Stimulated activated CD8-positive, alpha-beta memory T cell treated with anti-CD3 and anti-CD28 coated beads, Interleukin-15, amount 100 ng/mL, for 1 hour (primary cell): Measurements from ENCODE around the gene DDIT3.

Experiments
- DNase-seq: peaks from one replicate; pipeline ENCODE4 v3.0.0-alpha.2; 2020; ENCODE audit warnings: low read depth

DDIT3 gene

GRCh38 chr12:57485695-57486094, 34.6 kb downstream of the DDIT3 start:
- DNase-seq = no peak

- no peak for DNase-seq
Measured at GRCh38 chr12:57483466-57483865, 36.8 kb downstream of the DDIT3 start.

DNA sequence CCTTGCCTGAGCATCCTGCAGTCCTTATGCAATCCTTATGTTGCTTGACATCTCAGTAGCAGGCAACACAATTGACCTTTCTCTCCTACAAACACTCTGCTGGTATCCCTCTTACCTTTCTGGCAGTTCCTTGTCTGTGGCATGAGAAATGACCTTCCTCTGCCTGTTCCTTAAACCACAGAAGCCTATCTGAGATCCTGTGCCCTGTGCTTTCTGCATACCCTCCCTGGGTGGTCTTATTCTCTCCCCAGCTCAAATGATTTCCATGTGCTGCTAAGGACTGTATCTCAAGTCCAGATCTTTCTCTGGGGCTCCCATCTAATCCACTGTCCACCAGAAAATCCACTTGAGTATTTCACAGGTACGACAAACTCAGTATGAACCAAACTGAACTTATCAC, 38.6 kb downstream of the DDIT3 start:
- no peak for DNase-seq

DNA sequence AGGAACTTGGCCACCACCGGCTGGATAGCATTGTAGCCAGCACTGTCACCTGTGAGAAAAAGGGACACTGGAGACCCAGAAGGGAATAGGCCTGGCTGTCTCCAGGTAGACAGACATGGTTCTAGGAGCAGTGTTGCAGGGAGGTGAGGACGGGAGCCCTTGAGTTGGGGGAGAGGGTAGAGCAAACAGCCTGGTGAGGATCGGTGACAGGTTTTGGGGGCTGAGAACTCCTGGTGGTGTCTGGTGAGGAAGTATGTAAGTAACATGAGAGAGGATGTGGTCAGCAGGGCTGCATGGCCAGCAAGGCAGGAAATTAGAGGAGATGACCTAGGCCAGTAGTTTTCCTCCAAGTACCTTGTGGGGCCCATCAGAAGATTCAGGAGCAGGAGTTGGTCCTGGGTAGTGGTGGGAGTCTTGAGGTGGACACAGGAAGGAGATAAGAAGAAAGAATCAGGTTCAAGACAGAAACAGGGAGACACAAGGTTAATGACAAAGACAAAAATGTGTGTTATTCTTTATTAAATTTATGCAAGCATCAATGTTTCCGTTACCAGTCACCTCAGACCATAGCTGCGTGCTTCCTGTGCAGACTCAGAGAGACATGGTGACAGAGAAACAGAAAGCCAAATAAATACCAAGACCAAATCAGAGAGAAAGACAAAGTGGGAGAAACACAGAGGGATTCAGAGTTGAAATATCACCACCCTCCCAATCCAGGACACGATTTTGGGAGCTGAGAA, 40.8 kb downstream of the DDIT3 start, which contains the start of gene ARHGAP9:
Gene ARHGAP9, minus strand, starts transcription at position 491 of the 740 bp plus-strand sequence. Its CDS starts 460 bp downstream, at position 31.
- no peak for DNase-seq

- DNase-seq = no peak
Measured at GRCh38 chr12:57479043-57479375, 41.3 kb downstream of the DDIT3 start.

DNA sequence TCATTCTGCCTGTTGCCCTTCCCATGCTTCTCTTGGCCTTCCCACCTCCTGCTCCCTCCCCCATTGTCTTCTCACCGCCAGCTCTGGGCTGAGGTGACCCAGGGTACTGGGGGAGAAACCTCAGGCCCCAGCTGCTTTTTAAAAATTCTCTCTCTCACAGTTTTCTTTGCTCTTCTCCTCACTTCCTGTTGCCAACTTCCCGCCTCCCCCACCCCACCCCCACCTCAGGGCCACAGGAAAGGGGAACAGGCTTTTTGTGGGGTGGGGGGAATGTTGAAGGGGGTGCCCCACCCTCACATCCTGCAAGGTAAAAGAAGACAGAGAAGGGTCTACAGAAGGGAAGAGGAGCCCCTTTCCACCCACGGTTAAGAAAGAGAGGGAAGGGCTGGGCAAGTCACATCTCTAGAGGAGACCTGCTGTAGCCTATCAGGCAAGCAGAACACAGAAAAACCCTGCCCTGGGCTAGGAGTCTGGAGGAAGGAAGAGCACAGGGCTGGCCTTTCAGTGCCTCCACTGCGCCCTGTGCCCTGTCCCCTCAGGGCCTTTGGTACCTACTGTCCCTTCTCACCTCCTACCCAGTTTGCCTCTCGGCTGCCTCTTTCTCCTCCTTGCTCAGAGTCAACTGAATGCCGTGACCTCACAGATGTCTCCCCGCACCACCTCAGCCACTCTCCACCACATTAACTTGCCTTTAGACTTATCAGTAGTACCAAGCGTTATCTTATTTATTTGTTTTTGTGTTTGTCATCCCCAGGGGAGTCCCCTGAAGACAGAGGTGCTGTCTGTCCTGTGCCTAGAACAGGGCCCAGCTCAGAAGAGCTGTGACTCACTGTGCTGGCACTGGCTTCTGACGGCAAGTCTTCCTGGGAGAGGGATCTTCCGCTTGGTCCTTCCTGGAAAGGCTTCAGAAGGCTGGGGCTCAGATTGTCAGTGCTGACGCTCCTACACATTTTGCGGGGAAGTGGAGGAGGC, 42.3 kb downstream of the DDIT3 start:
- DNase-seq = no peak

- no peak for DNase-seq
Measured at GRCh38 chr12:57476993-57477709, 43.2 kb downstream of the DDIT3 start.

- no peak for DNase-seq
Measured at GRCh38 chr12:57476162-57476992, 43.9 kb downstream of the DDIT3 start.

DNA sequence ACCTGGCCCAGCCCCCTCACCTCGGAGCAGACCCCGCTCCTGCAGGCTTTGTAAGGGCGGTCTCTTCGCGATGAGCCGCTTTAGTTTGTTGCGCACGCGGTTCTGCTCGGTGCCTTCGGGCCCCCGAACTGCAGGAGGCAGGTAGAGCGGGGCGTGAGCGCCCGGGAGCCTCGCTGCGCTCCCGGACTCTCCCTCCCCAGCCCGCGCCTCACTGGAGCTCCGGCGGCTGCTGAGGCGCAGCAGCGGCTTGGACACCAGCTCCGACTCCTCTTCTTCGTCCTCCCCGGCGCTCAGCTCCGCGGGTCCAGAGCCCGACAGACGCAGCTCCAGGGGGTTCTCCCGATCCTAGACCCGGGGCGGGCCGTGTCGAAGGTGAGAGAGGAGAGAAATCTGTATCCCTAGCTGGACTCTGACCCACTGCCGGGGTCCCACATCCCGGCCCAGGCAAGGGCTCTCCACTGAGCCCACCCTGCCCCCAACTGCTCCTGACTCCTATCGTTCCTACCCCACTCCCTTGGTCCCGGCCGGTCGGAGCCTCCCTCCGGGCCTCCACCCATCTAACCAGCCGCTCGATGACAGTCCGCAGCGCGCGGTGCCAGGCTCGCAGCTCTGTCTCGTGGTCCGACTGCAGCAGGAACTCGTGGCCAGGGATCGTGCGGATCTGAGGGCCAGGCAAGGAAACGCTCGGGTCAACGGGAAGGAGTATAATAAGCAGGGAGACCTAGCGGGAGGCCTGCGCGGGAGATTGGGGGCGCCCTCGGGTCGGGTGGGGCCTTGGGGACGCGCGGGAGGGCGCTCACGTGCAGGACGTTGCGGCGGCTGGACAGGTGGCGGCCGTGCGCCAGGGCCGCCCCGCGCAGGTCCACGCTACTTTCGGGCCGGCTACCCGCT, 44.8 kb downstream of the DDIT3 start:
- DNase-seq = no peak

GRCh38 chr12:57474862-57475261, 45.5 kb downstream of the DDIT3 start:
- DNase-seq = no peak

DNA sequence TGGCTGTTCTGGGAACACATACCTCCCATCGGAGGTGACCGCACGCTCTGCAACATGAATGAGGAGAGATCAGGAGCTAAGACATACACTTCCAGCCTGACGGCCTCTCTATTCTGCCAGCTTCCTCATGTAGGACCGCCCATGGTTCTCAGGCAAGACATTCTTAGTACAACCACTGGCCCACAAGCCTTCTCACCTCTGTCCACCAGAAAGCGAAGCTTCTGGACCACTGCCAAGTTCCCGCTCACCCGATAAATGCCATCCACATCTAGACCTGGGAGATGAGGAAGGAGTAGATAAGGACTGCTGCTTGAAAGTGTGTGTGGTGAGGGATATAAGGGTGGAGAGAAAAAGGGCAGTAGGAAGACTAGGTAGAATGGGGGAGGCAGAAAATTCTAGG, 45.9 kb downstream of the DDIT3 start:
- DNase-seq = no peak

GRCh38 chr12:57473886-57474285, 46.4 kb downstream of the DDIT3 start:
- no peak for DNase-seq

GRCh38 chr12:57473392-57473791, 46.9 kb downstream of the DDIT3 start:
- no peak for DNase-seq

DNA sequence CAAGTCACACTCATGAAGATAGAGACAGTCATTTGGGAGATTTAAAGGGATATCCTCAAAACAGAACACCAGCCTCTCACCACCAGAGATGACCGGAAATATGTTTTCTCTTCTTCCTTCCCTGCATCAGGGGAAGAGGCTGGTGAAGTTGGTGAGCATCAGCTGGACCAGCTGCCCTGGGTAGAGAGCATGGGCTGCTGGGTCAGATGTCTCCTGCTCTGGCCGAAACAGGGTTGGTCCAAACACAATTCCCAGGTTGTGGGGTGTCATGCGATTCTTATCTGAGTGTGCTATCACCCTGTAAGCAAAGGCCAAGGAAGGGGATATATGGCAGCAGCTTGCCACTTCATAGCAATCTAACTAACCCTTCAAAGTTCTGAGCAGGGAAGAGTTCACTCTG, 47.9 kb downstream of the DDIT3 start:
- DNase-seq = no peak

DNA sequence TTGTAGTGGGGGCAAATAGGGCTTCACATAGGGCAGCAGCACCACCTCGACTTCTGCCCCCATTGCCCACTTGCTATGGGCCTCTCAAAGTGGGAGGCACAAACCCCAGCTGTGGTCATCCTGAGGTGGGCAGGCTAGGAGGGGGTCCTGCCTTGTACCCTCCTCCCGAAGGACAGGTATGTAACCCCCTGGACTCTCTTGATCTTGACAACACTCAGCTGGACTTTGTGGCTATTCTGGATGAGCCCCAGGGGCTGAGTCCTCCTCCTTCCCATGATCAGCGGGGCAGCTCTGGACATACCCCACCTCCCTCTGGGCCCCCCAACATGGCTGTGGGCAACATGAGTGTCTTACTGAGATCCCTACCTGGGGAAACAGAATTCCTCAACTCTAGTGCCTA, 48.7 kb downstream of the DDIT3 start:
- no peak for DNase-seq

DNA sequence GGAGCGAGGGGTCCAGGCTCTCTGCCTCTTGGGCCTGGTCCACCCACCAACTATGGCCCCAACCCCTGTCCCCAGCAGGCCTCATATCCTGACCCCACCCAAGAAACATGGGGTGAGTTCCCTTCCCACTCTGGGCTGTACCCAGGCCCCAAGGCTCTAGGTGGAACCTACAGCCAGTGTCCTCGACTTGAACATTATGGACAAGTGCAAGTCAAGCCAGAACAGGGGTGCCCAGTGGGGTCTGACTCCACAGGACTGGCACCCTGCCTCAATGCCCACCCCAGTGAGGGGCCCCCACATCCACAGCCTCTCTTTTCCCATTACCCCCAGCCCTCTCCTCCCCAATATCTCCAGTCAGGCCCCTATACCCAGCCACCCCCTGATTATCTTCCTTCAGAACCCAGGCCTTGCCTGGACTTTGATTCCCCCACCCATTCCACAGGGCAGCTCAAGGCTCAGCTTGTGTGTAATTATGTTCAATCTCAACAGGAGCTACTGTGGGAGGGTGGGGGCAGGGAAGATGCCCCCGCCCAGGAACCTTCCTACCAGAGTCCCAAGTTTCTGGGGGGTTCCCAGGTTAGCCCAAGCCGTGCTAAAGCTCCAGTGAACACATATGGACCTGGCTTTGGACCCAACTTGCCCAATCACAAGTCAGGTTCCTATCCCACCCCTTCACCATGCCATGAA, 49.2 kb downstream of the DDIT3 start:
- no peak for DNase-seq

- DNase-seq = no peak
Measured at GRCh38 chr12:57470286-57470969, 49.9 kb downstream of the DDIT3 start.

GRCh38 chr12:57469296-57470164, 50.8 kb downstream of the DDIT3 start:
- no peak for DNase-seq
